HepG2 (cell line): Measurements from ENCODE around the gene TNFRSF6B. TPM values are rescaled to one million over a fixed set of nuclear protein-coding genes. Genes with fewer than 3 reads are reported as not detected.

ENCODE experiments used
- ATAC-seq: fragments of 200-7000 bp; cut with Tn5 transposase; 3 replicates; pipeline ENCODE4 v1.9.1; 2020; ENCODE audit warnings: mild to moderate bottlenecking, moderate library complexity
- BruUV-seq: library from RNA; stranded (reverse); fragments of 400-500 nt; replicated peaks from 2 replicates; lab custom pipeline; 2021; lab: Mats Ljungman, UMichigan
- CTCF ChIA-PET: fragments of 300-600 bp; formaldehyde crosslinking; extraction: SDS; loops from one replicate; lab custom pipeline; 2021; ENCODE audit warnings: low total read pairs, inconsistent platforms, low intra/inter-chr PET ratio; lab: Yijun Ruan, JAX
- POLR2A ChIA-PET: fragments of 350-600 bp; sonication (Branson Sonifier 250); formaldehyde crosslinking; loops from one replicate; lab custom pipeline; 2020; ENCODE audit warnings: antibody characterized with exemption, inconsistent platforms; lab: Yijun Ruan, JAX
- DNase-seq: peaks from one replicate; pipeline ENCODE4 v3.0.0-alpha.2; 2015; ENCODE audit warnings: low spot score
- FAIRE-seq: peaks from 3 replicates; lab custom pipeline; 2011; peaks lifted over from hg19 to GRCh38; lab: Jason Lieb, UNC
- H2AFZ ChIP-seq: one replicate; pipeline ENCODE4 v1.6.1; 2011; ENCODE audit warnings: low read length, inconsistent platforms
- H3K27ac ChIP-seq: fragments of 300-600 bp; 3 replicates; pipeline ENCODE4 v1.8.0; 2011; ENCODE audit warnings: mixed run types, mild to moderate bottlenecking, mixed read lengths, low read length, inconsistent platforms; ENCODE audit not compliant: insufficient read depth; ENCODE audit errors: extremely low read length
- H3K27me3 ChIP-seq, 2 experiments: fragments of 200-600 bp in 1 of 2; 2 replicates in 1 of 2; 3 replicates in 1 of 2; pipeline versions ENCODE4 v1.6.0 to v1.8.0; 2011; ENCODE audit warnings: low read length in 2 of 2, mild to moderate bottlenecking in 2 of 2, moderate library complexity in 2 of 2, inconsistent platforms in 1 of 2; ENCODE audit not compliant: insufficient read depth in 2 of 2, control insufficient read depth in 1 of 2
- H3K36me3 ChIP-seq, 2 experiments: fragments of 200-600 bp in 1 of 2; replicated peaks in 1 of 2; 2 replicates in 1 of 2; 3 replicates in 1 of 2; pipeline versions ENCODE4 v1.5.1 to v1.8.0; 2011; ENCODE audit warnings: low read length in 2 of 2, inconsistent platforms in 1 of 2; ENCODE audit not compliant: insufficient read depth in 2 of 2, control insufficient read depth in 1 of 2
- H3K4me1 ChIP-seq: 2 replicates; pipeline ENCODE4 v1.5.1; 2012; ENCODE audit warnings: low read length, inconsistent platforms; ENCODE audit not compliant: insufficient read depth
- H3K4me2 ChIP-seq: 2 replicates; pipeline ENCODE4 v1.6.0; 2011; ENCODE audit warnings: low read depth, low read length, inconsistent platforms
- H3K4me3 ChIP-seq, 3 experiments: fragments of 200-600 bp in 1 of 3; sonication (generic), shearing (Covaris generic) in 1 of 3; replicated peaks in 1 of 3; 2 replicates each; pipeline ENCODE4 v1.5.1; 2011 to 2016; ENCODE audit warnings: low read length in 3 of 3, inconsistent platforms in 2 of 3, low read depth in 2 of 3, mild to moderate bottlenecking in 2 of 3, control low read depth in 1 of 3, mixed read lengths in 1 of 3; ENCODE audit not compliant: insufficient read depth in 1 of 3
- H3K79me2 ChIP-seq: one replicate; pipeline ENCODE4 v1.6.1; 2011; ENCODE audit warnings: low read length, inconsistent platforms; ENCODE audit not compliant: insufficient read depth
- H3K9ac ChIP-seq: 2 replicates; pipeline ENCODE4 v1.6.0; 2011; ENCODE audit warnings: mild to moderate bottlenecking, low read depth, low read length, inconsistent platforms; ENCODE audit not compliant: insufficient read depth
- H3K9me3 ChIP-seq: 2 replicates; pipeline ENCODE4 v1.5.1; 2012; ENCODE audit warnings: mild to moderate bottlenecking, low read length
- H4K20me1 ChIP-seq: 2 replicates; pipeline ENCODE4 v1.6.0; 2011; ENCODE audit warnings: inconsistent platforms, mild to moderate bottlenecking, low read length, moderate library complexity; ENCODE audit not compliant: insufficient read depth
- ATF7-NPFF ChIP-seq: sonication (generic); formaldehyde crosslinking; IDR thresholded peaks from 2 replicates; pipeline ENCODE4 v1.8.1; 2023; ENCODE audit warnings: mild to moderate bottlenecking, low read depth, missing genetic modification reagents, moderate library complexity
- FOXM1 ChIP-seq: sonication (generic); formaldehyde crosslinking; IDR thresholded peaks from 2 replicates; pipeline ENCODE4 v1.5.0; 2020; ENCODE audit warnings: missing genetic modification reagents
- FOXP1 ChIP-seq, 2 experiments: fragments of 450-650 bp in 1 of 2; IDR thresholded peaks; 2 replicates each; pipeline ENCODE4 v1.6.1; 2017 to 2018; ENCODE audit warnings: antibody characterized with exemption in 1 of 2
- HNRNPK ChIP-seq: fragments of 200-400 bp; formaldehyde crosslinking; IDR thresholded peaks from 2 replicates; pipeline ENCODE4 v1.6.1; 2018; ENCODE audit warnings: low read length, low read depth, moderate library complexity, mild to moderate bottlenecking; ENCODE audit not compliant: poor library complexity, severe bottlenecking
- MED13 ChIP-seq: sonication (generic); formaldehyde crosslinking; IDR thresholded peaks from 2 replicates; pipeline ENCODE4 v1.5.0; 2020; ENCODE audit warnings: missing genetic modification reagents
- MYNN ChIP-seq: sonication (generic); formaldehyde crosslinking; IDR thresholded peaks from 2 replicates; pipeline ENCODE4 v1.4.0; 2020; ENCODE audit warnings: mild to moderate bottlenecking, low read depth, missing genetic modification reagents
- PHF20 ChIP-seq: sonication (generic); formaldehyde crosslinking; IDR thresholded peaks from 2 replicates; pipeline ENCODE4 v1.5.0; 2020; ENCODE audit warnings: mild to moderate bottlenecking, missing genetic modification reagents
- TAF1 ChIP-seq: sonication (generic); formaldehyde crosslinking; IDR thresholded peaks from 2 replicates; pipeline ENCODE4 v1.4.0; 2020; ENCODE audit warnings: missing genetic modification reagents
- ZNF263 ChIP-seq: sonication (generic); formaldehyde crosslinking; IDR thresholded peaks from 2 replicates; pipeline ENCODE4 v1.4.0; 2020; ENCODE audit warnings: missing genetic modification reagents
- ZNF441 ChIP-seq: sonication (generic); formaldehyde crosslinking; IDR thresholded peaks from 2 replicates; pipeline ENCODE4 v1.7.0; 2021; ENCODE audit warnings: missing genetic modification reagents, borderline replicate concordance
- WGBS: methylation state at CpG from one replicate; pipeline ENCODE4 v1.1.6; 2017; ENCODE audit warnings: low lambda C conversion rate; 5-methylcytosine and 5-hydroxymethylcytosine counted together
- in situ Hi-C: cut with HindIII; loops from 2 replicates; pipeline ENCODE4 v1.10.0; 2017; ENCODE audit warnings: low pct_unique_long_range_greater_than_20kb; ENCODE audit not compliant: extremely low pct_ligation_motif_present
- intact Hi-C: fragments of 100-400 bp; cut with micrococcal nuclease; formaldehyde crosslinking; loops from one replicate; pipeline ENCODE4 v1.10.0; 2022; ENCODE audit not compliant: unreplicated experiment
- polyA plus RNA-seq, 8 experiments: library from polyadenylated mRNA; depleted of rRNA in 3 of 8; stranded (reverse) in 7 of 8; unstranded in 1 of 8; fragments of >200 nt; fragmentation: Illumina TruSeq in 4 of 8; extraction: Trizol in 4 of 8; gene quantifications; 2 replicates each; pipeline versions ENCODE4 v1.2.1 to v1.2.3, GENCODE V29; 2011 to 2016; ENCODE audit warnings: low read depth in 4 of 8, missing spikeins in 1 of 8, mixed read lengths in 1 of 8; ENCODE audit not compliant: insufficient read depth in 1 of 8
- total RNA-seq, 5 experiments: library from RNA; depleted of rRNA; stranded (reverse); fragments of >200 nt; fragmentation: Illumina TruSeq; extraction: Trizol; gene quantifications; 2 replicates each; pipeline ENCODE4 v1.2.3, GENCODE V29; 2016; ENCODE audit warnings: low read depth in 1 of 5
- TF ChIP-seq, protein P1 (sequence below): sonication (generic); formaldehyde crosslinking; IDR thresholded peaks from 2 replicates; pipeline ENCODE4 v1.5.1; 2020; ENCODE audit warnings: missing genetic modification reagents, mild to moderate bottlenecking, borderline replicate concordance
- TF ChIP-seq, protein P2 (sequence below), 2 experiments: IDR thresholded peaks; 2 replicates each; pipeline ENCODE4 v1.6.1; 2011 to 2012; ENCODE audit warnings: low read length in 2 of 2, borderline replicate concordance in 1 of 2, low read depth in 1 of 2, mild to moderate bottlenecking in 1 of 2, moderate library complexity in 1 of 2
- TF ChIP-seq, protein P3 (sequence below): sonication (generic); formaldehyde crosslinking; conservative IDR thresholded peaks from 2 replicates; pipeline ENCODE4 v1.8.1; 2023; ENCODE audit warnings: missing genetic modification reagents

Gene TNFRSF6B
- total and polyA plus RNA-seq, 2 of the 13 experiments (the other 11 are each of a cell fraction or from before 2014, with no cell fraction given) = 0.24 TPM; not detected in 1

DNA sequence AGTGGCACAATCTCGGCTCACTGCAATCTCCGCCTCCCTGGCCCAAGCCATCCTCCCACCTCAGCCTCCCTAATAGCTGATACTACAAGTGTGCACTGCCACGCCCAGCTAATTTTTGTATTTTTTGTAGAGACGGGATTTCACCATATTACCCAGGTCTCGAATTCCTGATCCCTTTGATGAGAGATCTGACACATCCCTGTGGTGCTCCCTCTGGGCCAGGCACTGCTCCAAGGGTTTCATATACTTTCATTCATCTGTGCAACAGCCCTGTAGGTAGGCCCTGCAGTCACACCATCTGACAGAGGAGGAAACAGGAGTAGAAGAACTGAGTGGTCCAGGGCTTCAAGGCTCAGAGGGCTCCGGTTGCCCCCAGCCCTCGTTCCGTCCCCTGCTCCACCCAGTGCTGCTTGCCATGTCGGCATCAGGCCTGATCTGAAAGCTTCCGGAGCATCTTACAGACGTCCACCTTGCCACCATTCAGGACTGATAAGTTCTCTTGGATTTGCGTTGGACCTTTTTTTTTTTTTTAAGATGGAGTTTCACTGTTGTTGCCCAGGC lies 14.7 kb downstream of the TNFRSF6B start:
- no peak for FAIRE-seq
- Histone ChIP-seq H3K27me3 (no peaks in the 10 kb centered on the region; a peak in 1 of 5 replicates), H3K4me3 (no peak overlapping the region), H3K9me3 (peaks cover 5% of the 10 kb centered on the region; the same call in 1 of the 2 replicates), H3K4me1 (peaks cover 38% of the 10 kb centered on the region), H3K27ac (no peak overlapping the region), H3K9ac (no peak overlapping the region), H4K20me1 (peaks cover 6% of the 10 kb centered on the region; the same call in 1 of the 2 replicates), H3K4me2 (no peak overlapping the region), H3K36me3 (peaks cover 13 to 52% of the 10 kb centered on the region in 2 experiments), H3K79me2 (peaks cover 88% of the 10 kb centered on the region), H2AFZ (no peak overlapping the region)
- intact Hi-C loops (no loop called here), in situ Hi-C loops (no loop called here)
- POLR2A ChIA-PET = interaction anchor here (0.7 to 12.4 kb wide), 2 partner anchors 25 to 496 kb away, joined by 3 to 190 read pairs; partner anchors contain the start of genes LIME1 and SLC2A4RG
- BruUV-seq = no TSS peak
- no peak for TF ChIP-seq MED13 (CRISPR knock-in tag)
- TF ChIP-seq, protein P1, sequence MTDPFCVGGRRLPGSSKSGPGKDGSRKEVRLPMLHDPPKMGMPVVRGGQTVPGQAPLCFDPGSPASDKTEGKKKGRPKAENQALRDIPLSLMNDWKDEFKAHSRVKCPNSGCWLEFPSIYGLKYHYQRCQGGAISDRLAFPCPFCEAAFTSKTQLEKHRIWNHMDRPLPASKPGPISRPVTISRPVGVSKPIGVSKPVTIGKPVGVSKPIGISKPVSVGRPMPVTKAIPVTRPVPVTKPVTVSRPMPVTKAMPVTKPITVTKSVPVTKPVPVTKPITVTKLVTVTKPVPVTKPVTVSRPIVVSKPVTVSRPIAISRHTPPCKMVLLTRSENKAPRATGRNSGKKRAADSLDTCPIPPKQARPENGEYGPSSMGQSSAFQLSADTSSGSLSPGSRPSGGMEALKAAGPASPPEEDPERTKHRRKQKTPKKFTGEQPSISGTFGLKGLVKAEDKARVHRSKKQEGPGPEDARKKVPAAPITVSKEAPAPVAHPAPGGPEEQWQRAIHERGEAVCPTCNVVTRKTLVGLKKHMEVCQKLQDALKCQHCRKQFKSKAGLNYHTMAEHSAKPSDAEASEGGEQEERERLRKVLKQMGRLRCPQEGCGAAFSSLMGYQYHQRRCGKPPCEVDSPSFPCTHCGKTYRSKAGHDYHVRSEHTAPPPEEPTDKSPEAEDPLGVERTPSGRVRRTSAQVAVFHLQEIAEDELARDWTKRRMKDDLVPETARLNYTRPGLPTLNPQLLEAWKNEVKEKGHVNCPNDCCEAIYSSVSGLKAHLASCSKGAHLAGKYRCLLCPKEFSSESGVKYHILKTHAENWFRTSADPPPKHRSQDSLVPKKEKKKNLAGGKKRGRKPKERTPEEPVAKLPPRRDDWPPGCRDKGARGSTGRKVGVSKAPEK (CRISPR knock-in tag) = no peak
- TF ChIP-seq ZNF441 (CRISPR knock-in tag) = no peak
- TF ChIP-seq, protein P2, sequence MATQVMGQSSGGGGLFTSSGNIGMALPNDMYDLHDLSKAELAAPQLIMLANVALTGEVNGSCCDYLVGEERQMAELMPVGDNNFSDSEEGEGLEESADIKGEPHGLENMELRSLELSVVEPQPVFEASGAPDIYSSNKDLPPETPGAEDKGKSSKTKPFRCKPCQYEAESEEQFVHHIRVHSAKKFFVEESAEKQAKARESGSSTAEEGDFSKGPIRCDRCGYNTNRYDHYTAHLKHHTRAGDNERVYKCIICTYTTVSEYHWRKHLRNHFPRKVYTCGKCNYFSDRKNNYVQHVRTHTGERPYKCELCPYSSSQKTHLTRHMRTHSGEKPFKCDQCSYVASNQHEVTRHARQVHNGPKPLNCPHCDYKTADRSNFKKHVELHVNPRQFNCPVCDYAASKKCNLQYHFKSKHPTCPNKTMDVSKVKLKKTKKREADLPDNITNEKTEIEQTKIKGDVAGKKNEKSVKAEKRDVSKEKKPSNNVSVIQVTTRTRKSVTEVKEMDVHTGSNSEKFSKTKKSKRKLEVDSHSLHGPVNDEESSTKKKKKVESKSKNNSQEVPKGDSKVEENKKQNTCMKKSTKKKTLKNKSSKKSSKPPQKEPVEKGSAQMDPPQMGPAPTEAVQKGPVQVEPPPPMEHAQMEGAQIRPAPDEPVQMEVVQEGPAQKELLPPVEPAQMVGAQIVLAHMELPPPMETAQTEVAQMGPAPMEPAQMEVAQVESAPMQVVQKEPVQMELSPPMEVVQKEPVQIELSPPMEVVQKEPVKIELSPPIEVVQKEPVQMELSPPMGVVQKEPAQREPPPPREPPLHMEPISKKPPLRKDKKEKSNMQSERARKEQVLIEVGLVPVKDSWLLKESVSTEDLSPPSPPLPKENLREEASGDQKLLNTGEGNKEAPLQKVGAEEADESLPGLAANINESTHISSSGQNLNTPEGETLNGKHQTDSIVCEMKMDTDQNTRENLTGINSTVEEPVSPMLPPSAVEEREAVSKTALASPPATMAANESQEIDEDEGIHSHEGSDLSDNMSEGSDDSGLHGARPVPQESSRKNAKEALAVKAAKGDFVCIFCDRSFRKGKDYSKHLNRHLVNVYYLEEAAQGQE (IDR thresholded peaks at IDR 0.05; ENCODE audit: borderline replicate concordance in 1 of 2, low read depth in 1 of 2, low read length in 2 of 2) = no peak
- TF ChIP-seq ZNF263 (CRISPR knock-in tag) = peak; percentile 62; the same call in 1 of the 2 replicates
- no peak for TF ChIP-seq HNRNPK
- TF ChIP-seq, protein P3, sequence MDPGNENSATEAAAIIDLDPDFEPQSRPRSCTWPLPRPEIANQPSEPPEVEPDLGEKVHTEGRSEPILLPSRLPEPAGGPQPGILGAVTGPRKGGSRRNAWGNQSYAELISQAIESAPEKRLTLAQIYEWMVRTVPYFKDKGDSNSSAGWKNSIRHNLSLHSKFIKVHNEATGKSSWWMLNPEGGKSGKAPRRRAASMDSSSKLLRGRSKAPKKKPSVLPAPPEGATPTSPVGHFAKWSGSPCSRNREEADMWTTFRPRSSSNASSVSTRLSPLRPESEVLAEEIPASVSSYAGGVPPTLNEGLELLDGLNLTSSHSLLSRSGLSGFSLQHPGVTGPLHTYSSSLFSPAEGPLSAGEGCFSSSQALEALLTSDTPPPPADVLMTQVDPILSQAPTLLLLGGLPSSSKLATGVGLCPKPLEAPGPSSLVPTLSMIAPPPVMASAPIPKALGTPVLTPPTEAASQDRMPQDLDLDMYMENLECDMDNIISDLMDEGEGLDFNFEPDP (CRISPR knock-in tag) = 0 out of 2 replicates have a peak, but pooled peaks have one; percentile 16
- TF ChIP-seq FOXP1 (IDR thresholded peaks at IDR 0.05) = no peak
- no peak for TF ChIP-seq FOXP1 (CRISPR knock-in tag; IDR thresholded peaks at IDR 0.05)
- no peak for TF ChIP-seq FOXM1 (CRISPR knock-in tag)
- no peak for TF ChIP-seq MYNN (CRISPR knock-in tag)
- TF ChIP-seq PHF20 (CRISPR knock-in tag) = no peak
- no peak for TF ChIP-seq ATF7-NPFF (CRISPR knock-in tag)
- no peak for TF ChIP-seq TAF1 (CRISPR knock-in tag)
- ATAC-seq = no peak
- CTCF ChIA-PET = no interaction called here
- WGBS = 89% methylated on average over 12 of the region's 12 CpGs
- no peak for DNase-seq
